Sigmoid colon (tissue), 4 donors: Measurements from ENCODE around the gene FMNL3.

ENCODE experiments used
- EP300 ChIP-seq, 4 donors: sonication (generic); formaldehyde crosslinking; IDR thresholded peaks; one replicate each; pipeline ENCODE4 v1.6.1; 2017; ENCODE audit warnings: antibody characterized with exemption in 4 of 4
- POLR2A ChIP-seq, 2 donors: fragments of 450-650 bp; IDR thresholded peaks; one replicate each; pipeline ENCODE4 v1.6.1; 2016; ENCODE audit warnings: antibody characterized with exemption in 2 of 2, mild to moderate bottlenecking in 2 of 2, moderate library complexity in 2 of 2
- POLR2AphosphoS5 ChIP-seq, 4 donors: sonication (generic); formaldehyde crosslinking; IDR thresholded peaks; one replicate each; pipeline ENCODE4 v1.6.1; 2017; ENCODE audit warnings: antibody characterized with exemption in 4 of 4
- TF ChIP-seq, protein P1 (sequence below), 4 experiments: fragments of 450-650 bp in 3 of 4; fragments of 200-600 bp in 1 of 4; IDR thresholded peaks; one replicate each; pipeline ENCODE4 v1.5.1; 2016 to 2019; ENCODE audit warnings: antibody characterized with exemption in 4 of 4, mild to moderate bottlenecking in 3 of 4, moderate library complexity in 2 of 4

DNA sequence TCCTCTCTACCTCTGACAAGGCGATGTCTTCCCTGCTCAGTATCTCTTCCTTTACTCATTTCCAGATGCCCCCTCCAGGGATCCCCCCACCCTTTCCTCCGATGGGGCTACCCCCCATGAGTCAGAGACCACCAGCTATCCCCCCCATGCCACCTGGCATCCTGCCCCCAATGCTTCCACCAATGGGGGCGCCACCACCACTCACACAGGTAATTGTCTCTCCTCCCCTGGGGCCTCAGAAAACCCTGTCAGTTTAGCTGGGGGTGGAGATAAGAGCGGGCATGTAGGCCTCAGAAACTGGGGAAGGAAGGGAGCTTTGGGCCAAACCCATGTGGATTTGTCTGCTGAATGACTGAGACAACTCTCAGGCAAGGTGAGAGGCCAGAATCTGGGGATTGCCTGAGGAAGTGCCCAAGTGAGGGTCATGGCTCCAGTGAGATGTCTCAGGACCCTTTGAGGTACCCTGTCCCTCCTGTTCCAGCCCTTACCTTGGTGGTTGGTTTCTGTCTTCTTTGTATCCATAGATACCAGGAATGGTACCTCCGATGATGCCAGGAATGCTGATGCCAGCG, 75.8 kb downstream of the FMNL3 start:
- TF ChIP-seq, protein P1, sequence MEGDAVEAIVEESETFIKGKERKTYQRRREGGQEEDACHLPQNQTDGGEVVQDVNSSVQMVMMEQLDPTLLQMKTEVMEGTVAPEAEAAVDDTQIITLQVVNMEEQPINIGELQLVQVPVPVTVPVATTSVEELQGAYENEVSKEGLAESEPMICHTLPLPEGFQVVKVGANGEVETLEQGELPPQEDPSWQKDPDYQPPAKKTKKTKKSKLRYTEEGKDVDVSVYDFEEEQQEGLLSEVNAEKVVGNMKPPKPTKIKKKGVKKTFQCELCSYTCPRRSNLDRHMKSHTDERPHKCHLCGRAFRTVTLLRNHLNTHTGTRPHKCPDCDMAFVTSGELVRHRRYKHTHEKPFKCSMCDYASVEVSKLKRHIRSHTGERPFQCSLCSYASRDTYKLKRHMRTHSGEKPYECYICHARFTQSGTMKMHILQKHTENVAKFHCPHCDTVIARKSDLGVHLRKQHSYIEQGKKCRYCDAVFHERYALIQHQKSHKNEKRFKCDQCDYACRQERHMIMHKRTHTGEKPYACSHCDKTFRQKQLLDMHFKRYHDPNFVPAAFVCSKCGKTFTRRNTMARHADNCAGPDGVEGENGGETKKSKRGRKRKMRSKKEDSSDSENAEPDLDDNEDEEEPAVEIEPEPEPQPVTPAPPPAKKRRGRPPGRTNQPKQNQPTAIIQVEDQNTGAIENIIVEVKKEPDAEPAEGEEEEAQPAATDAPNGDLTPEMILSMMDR (IDR thresholded peaks at IDR 0.05), result no peak
- TF ChIP-seq POLR2AphosphoS5 (IDR thresholded peaks at IDR 0.05), result no peak
- TF ChIP-seq POLR2A (IDR thresholded peaks at IDR 0.05), result no peak
- no peak for TF ChIP-seq EP300 (IDR thresholded peaks at IDR 0.05)
